Lower leg skin (tissue), 4 donors: ENCODE results near the gene ZFYVE27. TPM values are rescaled to one million over a fixed set of nuclear protein-coding genes. Genes with fewer than 3 reads are reported as not detected.

Experiments
- DNase-seq, 2 donors: peaks; one replicate each; pipeline ENCODE4 v3.0.0-alpha.2; 2019; ENCODE audit warnings: low spot score in 2 of 2
- H3K4me3 ChIP-seq: fragments of 200-600 bp; sonication (generic); 2 replicates; pipeline ENCODE4 v1.5.1; 2017; ENCODE audit warnings: mild to moderate bottlenecking, low read depth; ENCODE audit not compliant: poor library complexity, severe bottlenecking
- CTCF ChIP-seq, 3 donors: fragments of 450-650 bp; IDR thresholded peaks; one replicate each; pipeline ENCODE4 v1.5.1; 2016; ENCODE audit warnings: antibody characterized with exemption in 3 of 3, mild to moderate bottlenecking in 3 of 3, moderate library complexity in 2 of 3
- POLR2A ChIP-seq, 2 donors: fragments of 450-650 bp; IDR thresholded peaks; one replicate each; pipeline ENCODE4 v1.6.1; 2016 to 2017; ENCODE audit warnings: antibody characterized with exemption in 2 of 2, mild to moderate bottlenecking in 1 of 2, moderate library complexity in 1 of 2
- WGBS, 2 donors: methylation state at CpG; one replicate each; pipeline ENCODE4 v1.1.5; 2018; 5-methylcytosine and 5-hydroxymethylcytosine counted together
- intact Hi-C: fragments of 100-400 bp; cut with DNase I; formaldehyde crosslinking; loops from one replicate; pipeline ENCODE4 v1.15.0; 2023; ENCODE audit warnings: low total_unique reads
- total RNA-seq, 4 donors: library from RNA; depleted of rRNA; stranded (reverse); fragments of >200 nt; gene quantifications; one replicate each; pipeline ENCODE4 v1.1.0, GENCODE V29; 2016

ZFYVE27 gene
- total RNA-seq, 4 donors from 2014 or later, result 18.7 to 35.0 (median 21.4) TPM

GRCh38 chr10:97784200-97784810 is 47.4 kb downstream of the ZFYVE27 start:
- 63 to 72% methylated on average over 9 of the region's 9 CpGs for WGBS, 2 donors
- TF ChIP-seq POLR2A (IDR thresholded peaks at IDR 0.05) (no peak), CTCF (IDR thresholded peaks at IDR 0.05) (no peak)
- DNase-seq, result no peak
- H3K4me3 ChIP-seq, result no peak overlapping the region
- intact Hi-C loops, result no loop called here

GRCh38 chr10:97785231-97785630 is 48.3 kb downstream of the ZFYVE27 start:
- WGBS, 2 donors, result 75 to 81% methylated on average over 5 of the region's 5 CpGs
- DNase-seq, result no peak
- intact Hi-C loops, result no loop called here
- TF ChIP-seq CTCF (IDR thresholded peaks at IDR 0.05), result no peak
- TF ChIP-seq POLR2A (IDR thresholded peaks at IDR 0.05), result no peak
- H3K4me3 ChIP-seq, result no peak overlapping the region

GRCh38 chr10:97785731-97786130 is 48.8 kb downstream of the ZFYVE27 start:
- 45 to 48% methylated on average over 9 of the region's 9 CpGs for WGBS, 2 donors
- H3K4me3 ChIP-seq, result no peak overlapping the region
- peak in 1 of 2 donors; percentile 36 for DNase-seq
- intact Hi-C loops, result no loop called here
- TF ChIP-seq CTCF (IDR thresholded peaks at IDR 0.05) (no peak), POLR2A (IDR thresholded peaks at IDR 0.05) (no peak)

GRCh38 chr10:97788552-97789442 is 51.9 kb downstream of the ZFYVE27 start:
- intact Hi-C loops, result no loop called here
- TF ChIP-seq CTCF (IDR thresholded peaks at IDR 0.05) (no peak), POLR2A (IDR thresholded peaks at IDR 0.05) (no peak)
- 23 to 28% methylated on average over 22 of the region's 22 CpGs for WGBS, 2 donors
- H3K4me3 ChIP-seq, result no peak overlapping the region
- DNase-seq, result no peak

- WGBS, 2 donors, result 83 to 87% methylated on average over 5 of the region's 6 CpGs
- intact Hi-C loops, result loop anchor here (5.0 kb wide), 1 partner anchor 82 kb away; no protein-coding TSS in a partner anchor
- TF ChIP-seq POLR2A (IDR thresholded peaks at IDR 0.05) (no peak), CTCF (IDR thresholded peaks at IDR 0.05) (no peak)
- no peak overlapping the region for H3K4me3 ChIP-seq
- no peak for DNase-seq
Measured at GRCh38 chr10:97789770-97790397, 53.0 kb downstream of the ZFYVE27 start.
